ENCODE measurements around the gene BCL7C. TPM values are rescaled to one million over a fixed set of nuclear protein-coding genes. Genes with fewer than 3 reads are reported as not detected.

BCL7C gene
- total and polyA plus RNA-seq, 10 of the 15 experiments (the other 5 are each of a cell fraction or from before 2014, with no cell fraction given) = 1.1 to 30.5 (median 13.7) TPM

DNA sequence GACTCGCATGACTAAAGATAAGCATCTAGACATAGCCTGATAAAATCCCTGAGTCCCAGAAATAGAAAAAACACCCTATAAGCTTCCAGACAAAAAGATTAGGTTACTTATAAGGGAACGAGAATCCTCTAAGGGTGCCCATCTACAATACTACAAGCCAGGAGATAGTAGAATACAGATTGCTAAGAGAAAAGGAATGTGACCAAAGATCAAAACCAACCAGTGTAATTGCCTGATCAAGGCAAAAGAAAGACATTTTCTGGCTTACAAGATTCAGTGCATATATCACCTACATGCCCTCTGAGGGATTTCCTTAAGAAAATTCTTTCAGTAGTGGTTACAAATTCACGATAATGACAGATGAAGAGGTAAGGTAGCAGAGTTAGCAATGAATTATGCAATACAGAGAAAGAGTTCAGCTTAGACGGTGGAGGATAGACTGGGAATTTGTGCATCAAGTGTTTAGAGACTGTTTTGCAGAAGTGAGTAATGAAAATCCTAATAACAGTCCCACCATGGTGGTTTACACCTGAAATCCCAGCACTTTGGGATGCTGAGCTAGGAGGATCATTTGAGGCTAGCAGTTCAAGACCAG lies 35.0 kb downstream of the BCL7C start:
- peaks cover 3% of the 10 kb centered on the region; the same call in 2 of the 3 replicates for H3K9me3 ChIP-seq (replicated peaks; ENCODE audit: control insufficient read depth, insufficient read depth, low read length)
- H2AFZ ChIP-seq (ENCODE audit: control insufficient read depth, low read depth, low read length) = no peak overlapping the region
- BruUV-seq (replicated peaks) = no TSS peak
- ChIA-PET SMC1A (ENCODE audit: uncharacterized antibody, unreplicated experiment) (no interaction called here), CTCF (no interaction called here), RAD21 (ENCODE audit: unreplicated experiment) (interaction anchor here (0.7 kb wide), 1 partner anchor 14 kb away, joined by 3 read pairs; no protein-coding TSS in a partner anchor), POLR2A (no interaction called here)
- in situ Hi-C loops (cut with MboI) = no loop called here
- WGBS (ENCODE audit: insufficient coverage, insufficient replicate concordance, low lambda C conversion rate, missing lambda C conversion rate) = 75% methylated on average over 4 of the region's 4 CpGs
- FAIRE-seq = no peak
- no peaks in the 10 kb centered on the region for H3K27me3 ChIP-seq (replicated peaks in 1 of 2; ENCODE audit: control insufficient read depth in 2 of 2, insufficient read depth in 2 of 2, low read length in 1 of 2)
- H3K4me2 ChIP-seq (ENCODE audit: control insufficient read depth, insufficient read depth) = no peak overlapping the region
- no peaks in the 10 kb centered on the region for H3K79me2 ChIP-seq (ENCODE audit: control insufficient read depth, insufficient read depth, low read length)
- TF ChIP-seq PAX5 (IDR thresholded peaks at IDR 0.05; ENCODE audit: borderline replicate concordance, low read depth, low read length) (no peak), NFYA (IDR thresholded peaks at IDR 0.05; ENCODE audit: borderline replicate concordance, low read depth, low read length) (no peak), SIX5 (IDR thresholded peaks at IDR 0.05; ENCODE audit: low read depth, low read length, severe bottlenecking) (no peak)
- H4K20me1 ChIP-seq (ENCODE audit: control insufficient read depth, insufficient read depth) = no peaks in the 10 kb centered on the region
- H3K4me3 ChIP-seq = no peak overlapping the region
- no peak for DNase-seq (ENCODE audit: low read depth, low spot score)
- no peaks in the 10 kb centered on the region for H3K4me1 ChIP-seq (ENCODE audit: control insufficient read depth, insufficient read depth, low read length)
- no peak for ATAC-seq
- H3K27ac ChIP-seq (ENCODE audit: control insufficient read depth, insufficient read depth) = no peak overlapping the region
- intact Hi-C loops (cut with micrococcal nuclease; ENCODE audit: unreplicated experiment) = no loop called here
- H3K36me3 ChIP-seq (ENCODE audit: control insufficient read depth in 2 of 2, insufficient read depth in 2 of 2, low read length in 1 of 2) = no peaks in the 10 kb centered on the region
- H3K9ac ChIP-seq (ENCODE audit: control insufficient read depth, insufficient read depth, low read length) = no peak overlapping the region

- Histone ChIP-seq H3K4me1 (ENCODE audit: control insufficient read depth, insufficient read depth, low read length) (no peaks in the 10 kb centered on the region), H4K20me1 (ENCODE audit: control insufficient read depth, insufficient read depth) (no peaks in the 10 kb centered on the region), H2AFZ (ENCODE audit: control insufficient read depth, low read depth, low read length) (no peak overlapping the region), H3K9ac (ENCODE audit: control insufficient read depth, insufficient read depth, low read length) (no peak overlapping the region), H3K9me3 (replicated peaks; ENCODE audit: control insufficient read depth, insufficient read depth, low read length) (peaks cover 1% of the 10 kb centered on the region; the same call in 2 of the 3 replicates), H3K27me3 (replicated peaks in 1 of 2; ENCODE audit: control insufficient read depth in 2 of 2, insufficient read depth in 2 of 2, low read length in 1 of 2) (no peaks in the 10 kb centered on the region), H3K36me3 (ENCODE audit: control insufficient read depth in 2 of 2, insufficient read depth in 2 of 2, low read length in 1 of 2) (no peaks in the 10 kb centered on the region), H3K79me2 (ENCODE audit: control insufficient read depth, insufficient read depth, low read length) (no peaks in the 10 kb centered on the region), H3K27ac (ENCODE audit: control insufficient read depth, insufficient read depth) (no peak overlapping the region), H3K4me3 (no peak overlapping the region), H3K4me2 (ENCODE audit: control insufficient read depth, insufficient read depth) (no peak overlapping the region)
- ChIA-PET SMC1A (ENCODE audit: uncharacterized antibody, unreplicated experiment) (no interaction called here), POLR2A (interaction anchor here (0.6 to 1.7 kb wide), 3 partner anchors 11 to 166 kb away, joined by 3 read pairs; no protein-coding TSS in a partner anchor), RAD21 (ENCODE audit: unreplicated experiment) (interaction anchor here (1.1 kb wide), 1 partner anchor 13 kb away, joined by 4 read pairs; no protein-coding TSS in a partner anchor), CTCF (interaction anchor here (1.1 to 5.5 kb wide), 3 partner anchors 14 to 44 kb away, joined by 3 to 36 read pairs (median 3); no protein-coding TSS in a partner anchor)
- BruUV-seq (replicated peaks) = no TSS peak
- no peak for TF ChIP-seq IKZF1 (conservative IDR thresholded peaks at IDR 0.05)
- WGBS (ENCODE audit: insufficient coverage, insufficient replicate concordance, low lambda C conversion rate, missing lambda C conversion rate) = 57% methylated on average over 3 of the region's 3 CpGs
- no peak for DNase-seq (ENCODE audit: low read depth, low spot score)
- in situ Hi-C loops (cut with MboI) (no loop called here), intact Hi-C loops (cut with micrococcal nuclease; ENCODE audit: unreplicated experiment) (no loop called here)
- no peak for FAIRE-seq
- no peak for ATAC-seq
Observed at GRCh38 chr16:30858111-30858495, 35.8 kb downstream of the BCL7C start.

Data from GM12878 (cell line).